Erythroblast (primary cell): ENCODE results near the gene PLAAT5.
"Not testable (repeated sequence)": the region's sequence is repeated elsewhere in the genome, so short reads cannot be mapped to it uniquely, and the experiment has no call there.

Experiments used
- GATA1 ChIP-seq: IDR thresholded peaks from 2 replicates; pipeline ENCODE4 v1.6.1; 2011; ENCODE audit warnings: low read depth, mild to moderate bottlenecking, control low read depth, low read length, moderate library complexity
- POLR2A ChIP-seq: IDR thresholded peaks from 2 replicates; pipeline ENCODE4 v1.6.1; 2011; ENCODE audit warnings: mild to moderate bottlenecking, low read length

- not testable (repeated sequence) for TF ChIP-seq POLR2A, GATA1
Measured at GRCh38 chr11:63528156-63528555, 37.2 kb upstream of the PLAAT5 start.
